ENCODE results near the gene PRRG2.
"Not testable (repeated sequence)": the region's sequence is repeated elsewhere in the genome, so short reads cannot be mapped to it uniquely, and the experiment has no call there.

The PRRG2 gene

GRCh38 chr19:49614096-49614833 is 33.1 kb downstream of the PRRG2 start:
- DNase-seq = peak; percentile 67

GRCh38 chr19:49615861-49616260 is 34.7 kb downstream of the PRRG2 start:
- DNase-seq = no peak

- no peak for DNase-seq
Observed at GRCh38 chr19:49616532-49616931, 35.4 kb downstream of the PRRG2 start.

- DNase-seq = no peak
Observed at GRCh38 chr19:49616945-49617344, 35.8 kb downstream of the PRRG2 start.

- not testable (repeated sequence) for DNase-seq
Observed at GRCh38 chr19:49617860-49618259, 36.7 kb downstream of the PRRG2 start.

- no peak for DNase-seq
Observed at GRCh38 chr19:49624967-49625910, 44.1 kb downstream of the PRRG2 start.

- no peak for DNase-seq
Observed at GRCh38 chr19:49626226-49626625, 45.1 kb downstream of the PRRG2 start.

GRCh38 chr19:49629659-49630058 is 48.5 kb downstream of the PRRG2 start:
- DNase-seq = no peak

- DNase-seq = no peak
Observed at GRCh38 chr19:49631014-49631588, 50.0 kb downstream of the PRRG2 start.

- no peak for DNase-seq
Observed at GRCh38 chr19:49631610-49632192, 50.6 kb downstream of the PRRG2 start.

- no peak for DNase-seq
Observed at GRCh38 chr19:49632576-49632975, 51.5 kb downstream of the PRRG2 start.

- not testable (repeated sequence) for DNase-seq
Observed at GRCh38 chr19:49633273-49633672, 52.2 kb downstream of the PRRG2 start.

GRCh38 chr19:49635530-49636232 is 54.6 kb downstream of the PRRG2 start:
- DNase-seq = no peak

- no peak for DNase-seq
Observed at GRCh38 chr19:49636233-49636932, 55.3 kb downstream of the PRRG2 start.

- no peak for DNase-seq
Observed at GRCh38 chr19:49637821-49638738, 57.0 kb downstream of the PRRG2 start.

GRCh38 chr19:49639401-49640112 is 58.4 kb downstream of the PRRG2 start:
- no peak for DNase-seq

- DNase-seq = peak; percentile 100
Observed at GRCh38 chr19:49640113-49640898, 59.2 kb downstream of the PRRG2 start, which contains the start of gene RRAS. RRAS (minus strand) TSS chr19:49640143; CDS start chr19:49640098, 45 bp downstream.

Data from activated CD4-positive, alpha-beta T cell treated with anti-CD3 and anti-CD28 coated beads, Interleukin-2, Interleukin-6, amounts not matched to agents 100 ng/mL and 50 ng/mL, durations not matched to agents 16 hours and 8 hours (primary cell).